Ovary (tissue), 9 donors: ENCODE results near the gene PGLYRP2. TPM values are rescaled to one million over a fixed set of nuclear protein-coding genes. Genes with fewer than 3 reads are reported as not detected.

Experiments used
- DNase-seq, 5 donors: peaks; one replicate each; pipeline ENCODE4 v3.0.0-alpha.2; 2019 to 2020
- H3K27ac ChIP-seq, 2 donors: fragments of 200-600 bp; one replicate each; pipeline versions ENCODE4 v1.5.1 to v1.8.0; 2019 to 2022
- H3K27me3 ChIP-seq: fragments of 200-600 bp; one replicate; pipeline ENCODE4 v1.8.0; 2022
- H3K36me3 ChIP-seq: fragments of 200-600 bp; sonication (generic); one replicate; pipeline ENCODE4 v1.5.1; 2019
- H3K4me1 ChIP-seq: one replicate; pipeline ENCODE4 v1.8.1; 2013; ENCODE audit warnings: mild to moderate bottlenecking, moderate library complexity; ENCODE audit not compliant: insufficient read depth
- H3K4me3 ChIP-seq: fragments of 200-600 bp; sonication (generic); one replicate; pipeline ENCODE4 v1.5.1; 2017
- H3K9me3 ChIP-seq, 2 donors: fragments of 200-600 bp in 1 of 2; sonication (generic) in 1 of 2; one replicate each; pipeline versions ENCODE4 v1.5.1 to v1.8.1; 2013 to 2019; ENCODE audit warnings: mild to moderate bottlenecking in 1 of 2, moderate library complexity in 1 of 2
- EP300 ChIP-seq: sonication (generic); formaldehyde crosslinking; IDR thresholded peaks from one replicate; pipeline ENCODE4 v1.6.1; 2017; ENCODE audit warnings: antibody characterized with exemption
- POLR2A ChIP-seq: fragments of 450-650 bp; IDR thresholded peaks from one replicate; pipeline ENCODE4 v1.6.1; 2017; ENCODE audit warnings: antibody characterized with exemption, mild to moderate bottlenecking, moderate library complexity
- WGBS, 3 donors: extraction: QIAGEN DNeasy Blood & Tissue Kit in 1 of 3; methylation state at CpG; one replicate each; pipeline versions ENCODE4 v1.1.5 to v1.1.7; 2013 to 2017; 5-methylcytosine and 5-hydroxymethylcytosine counted together
- intact Hi-C, 4 donors: fragments of 100-400 bp; cut with DNase I; formaldehyde crosslinking; loops; one replicate each; pipeline versions ENCODE4 v1.11.0 to v1.15.1; 2022 to 2023
- polyA plus RNA-seq, 2 donors: library from polyadenylated mRNA; stranded (reverse); fragments of 200-250 nt in 1 of 2; fragments of 350-450 nt in 1 of 2; fragmentation: Illumina TruSeq in 1 of 2; extraction: RNeasy Lipid Tissue Mini Kit (QIAGEN cat#74804) in 1 of 2; gene quantifications; one replicate each; pipeline ENCODE4 v1.2.3, GENCODE V29; 2013 to 2014
- total RNA-seq, 7 donors: library from RNA; depleted of rRNA in 2 of 7; stranded (reverse); fragments of >200 nt in 2 of 7; fragmentation: NEBNext Ultra II Directional in 3 of 7; extraction: Animal tissue kit (Norgen Biotek cat#: 25700) in 3 of 7; gene quantifications; one replicate each; pipeline versions ENCODE4 v1.1.0 to v1.2.4, GENCODE V29; 2016 to 2023
- TF ChIP-seq, protein P1 (sequence below), 3 donors: fragments of 450-650 bp in 2 of 3; fragments of 200-600 bp in 1 of 3; IDR thresholded peaks; one replicate each; pipeline versions ENCODE4 v1.5.1 to v1.8.0; 2016 to 2022; ENCODE audit warnings: antibody characterized with exemption in 3 of 3, mild to moderate bottlenecking in 1 of 3
- donor health status: DM: no; HTN: no; CAD: no; lungs with moderate emphysema.
- donor health status: DM: no; HTN: no; CAD: no.
- donor health status: Bipolar disorder and iron deficiency.
- donor health status: DM: yes; HTN: yes; CAD: no.
- donor health status: DM: no; HTN: no; CAD: no.
- donor health status: DM: yes; HTN: yes; CAD: no.

The PGLYRP2 gene
- total and polyA plus RNA-seq, 9 donors = 0.28 TPM; not detected in 8

DNA sequence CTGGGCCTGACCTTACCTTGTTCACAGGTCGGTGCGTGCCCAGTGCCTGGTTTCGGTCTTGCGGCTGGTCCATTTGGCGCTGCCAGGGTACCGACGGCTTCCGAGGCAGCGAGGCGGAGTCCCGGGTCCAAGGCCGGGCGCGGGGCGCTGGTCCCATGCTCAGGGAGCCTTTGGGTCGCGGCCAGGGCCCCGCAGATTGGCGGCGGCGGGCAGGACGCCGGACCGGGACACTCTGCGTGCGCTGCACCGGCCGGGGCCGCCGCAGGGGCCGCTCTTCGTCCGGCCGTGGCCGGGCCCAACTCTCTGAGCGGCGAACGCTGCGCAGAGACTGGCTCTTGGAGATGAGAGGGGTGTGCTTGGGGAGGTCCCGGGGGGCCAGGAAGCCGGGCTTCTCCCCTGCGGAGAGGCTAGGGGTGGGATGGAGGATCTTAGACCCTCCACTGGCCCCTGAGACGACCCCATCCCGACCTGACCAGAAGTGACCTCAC is 26.2 kb downstream of the PGLYRP2 start:
- 2 to 9% (median 6%) methylated on average over 16 to 44 of the region's 44 CpGs for WGBS, 3 donors
- H3K27ac ChIP-seq = peak overlapping the region in 1 of 2 donors; percentile 22
- no peaks in the 10 kb centered on the region for H3K36me3 ChIP-seq
- H3K9me3 ChIP-seq = no peaks in the 10 kb centered on the region
- peak in 2 of 5 donors; percentile 62 to 67 for DNase-seq
- TF ChIP-seq, protein P1, sequence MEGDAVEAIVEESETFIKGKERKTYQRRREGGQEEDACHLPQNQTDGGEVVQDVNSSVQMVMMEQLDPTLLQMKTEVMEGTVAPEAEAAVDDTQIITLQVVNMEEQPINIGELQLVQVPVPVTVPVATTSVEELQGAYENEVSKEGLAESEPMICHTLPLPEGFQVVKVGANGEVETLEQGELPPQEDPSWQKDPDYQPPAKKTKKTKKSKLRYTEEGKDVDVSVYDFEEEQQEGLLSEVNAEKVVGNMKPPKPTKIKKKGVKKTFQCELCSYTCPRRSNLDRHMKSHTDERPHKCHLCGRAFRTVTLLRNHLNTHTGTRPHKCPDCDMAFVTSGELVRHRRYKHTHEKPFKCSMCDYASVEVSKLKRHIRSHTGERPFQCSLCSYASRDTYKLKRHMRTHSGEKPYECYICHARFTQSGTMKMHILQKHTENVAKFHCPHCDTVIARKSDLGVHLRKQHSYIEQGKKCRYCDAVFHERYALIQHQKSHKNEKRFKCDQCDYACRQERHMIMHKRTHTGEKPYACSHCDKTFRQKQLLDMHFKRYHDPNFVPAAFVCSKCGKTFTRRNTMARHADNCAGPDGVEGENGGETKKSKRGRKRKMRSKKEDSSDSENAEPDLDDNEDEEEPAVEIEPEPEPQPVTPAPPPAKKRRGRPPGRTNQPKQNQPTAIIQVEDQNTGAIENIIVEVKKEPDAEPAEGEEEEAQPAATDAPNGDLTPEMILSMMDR (IDR thresholded peaks at IDR 0.05) = peak in 2 of 3 donors; percentile 28 to 32
- TF ChIP-seq POLR2A = no peak
- H3K4me3 ChIP-seq = peak overlapping the region; percentile 32
- no peaks in the 10 kb centered on the region for H3K27me3 ChIP-seq
- intact Hi-C loops = no loop called here
- H3K4me1 ChIP-seq = peaks cover 20% of the 10 kb centered on the region

DNA sequence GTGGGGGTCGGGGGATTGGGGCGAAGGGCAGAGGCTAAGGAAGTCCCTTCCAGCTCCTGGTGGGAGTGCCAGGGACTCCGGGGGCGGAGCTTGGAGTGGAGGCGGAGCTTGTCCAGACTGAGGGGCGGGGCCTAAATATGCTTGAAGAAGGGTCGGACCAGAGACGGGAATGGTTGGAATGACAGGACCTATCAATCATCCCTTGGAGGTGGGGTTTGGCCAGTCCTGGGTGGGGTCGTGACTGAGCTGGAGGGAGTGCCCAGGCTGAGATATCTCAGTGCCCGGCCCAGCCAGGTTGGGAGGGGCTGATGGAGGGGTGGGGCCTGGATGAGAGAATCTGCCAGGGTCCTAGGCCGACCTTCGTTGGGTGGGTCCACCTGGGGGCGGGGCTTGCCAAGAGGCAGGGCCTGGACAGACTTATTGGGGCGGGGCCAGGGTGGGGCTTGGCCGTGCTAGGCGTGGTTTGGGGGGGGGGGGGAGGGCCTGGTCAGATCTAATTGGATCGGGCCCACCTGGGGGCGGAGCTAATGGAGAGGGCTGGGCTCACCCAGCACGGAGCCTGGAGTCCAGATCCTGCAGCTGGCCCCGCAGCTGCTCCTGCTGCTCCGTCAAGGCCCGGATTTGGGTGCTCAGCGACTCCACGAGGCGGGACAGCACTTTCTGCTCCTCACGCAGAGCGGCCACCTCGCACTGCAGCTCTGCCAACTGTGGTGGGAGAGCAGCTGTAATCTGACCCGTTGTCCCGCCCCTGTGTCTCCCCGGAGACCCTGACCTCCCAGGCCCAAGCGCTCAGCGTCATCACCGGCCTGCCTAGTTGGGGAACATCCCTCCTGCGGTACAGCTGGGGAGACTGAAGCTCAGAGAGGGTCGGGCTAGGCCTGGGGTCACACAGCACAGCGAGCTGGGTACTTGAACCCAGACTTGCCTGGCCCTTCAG is 26.9 kb downstream of the PGLYRP2 start:
- H3K4me3 ChIP-seq = peak overlapping the region; percentile 32
- H3K4me1 ChIP-seq = peaks cover 20% of the 10 kb centered on the region
- TF ChIP-seq POLR2A (peak; percentile 61), EP300 (no peak)
- TF ChIP-seq, protein P1 (IDR thresholded peaks at IDR 0.05) = no peak
- H3K27me3 ChIP-seq = no peaks in the 10 kb centered on the region
- WGBS, 3 donors = 3 to 8% (median 4%) methylated on average over 29 to 37 of the region's 37 CpGs
- intact Hi-C loops = no loop called here
- H3K9me3 ChIP-seq = no peaks in the 10 kb centered on the region
- H3K36me3 ChIP-seq = no peaks in the 10 kb centered on the region
- peak; percentile 92 to 96 (median 94) for DNase-seq
- peak overlapping the region in 1 of 2 donors; percentile 54 for H3K27ac ChIP-seq

DNA sequence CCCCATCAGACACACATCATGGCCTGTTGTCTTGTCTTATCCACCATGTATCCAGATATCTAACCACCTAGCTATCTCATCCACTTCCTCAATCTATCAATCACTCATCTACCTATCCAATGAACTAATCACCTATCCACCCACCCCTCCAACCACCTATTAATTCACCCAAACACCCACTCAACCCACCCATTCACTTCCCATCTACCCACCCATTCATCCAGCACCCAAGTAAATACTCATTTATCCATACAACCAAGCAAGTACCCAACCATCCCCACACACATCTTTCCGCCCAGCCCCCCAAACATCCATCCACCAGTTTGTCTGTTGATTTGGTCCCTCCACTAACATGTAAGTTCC is 28.8 kb downstream of the PGLYRP2 start:
- DNase-seq = peak in 1 of 5 donors; percentile 30
- Histone ChIP-seq H3K36me3 (no peaks in the 10 kb centered on the region), H3K4me3 (no peak overlapping the region), H3K27ac (peak overlapping the region in 1 of 2 donors; percentile 33), H3K27me3 (no peaks in the 10 kb centered on the region), H3K9me3 (no peaks in the 10 kb centered on the region), H3K4me1 (peaks cover 16% of the 10 kb centered on the region)
- 77 to 86% (median 78%) methylated on average over 1 of the region's 1 CpG for WGBS, 3 donors
- TF ChIP-seq, protein P1 (IDR thresholded peaks at IDR 0.05) = no peak
- no peak for TF ChIP-seq POLR2A
- TF ChIP-seq EP300 = no peak
- intact Hi-C loops = no loop called here

DNA sequence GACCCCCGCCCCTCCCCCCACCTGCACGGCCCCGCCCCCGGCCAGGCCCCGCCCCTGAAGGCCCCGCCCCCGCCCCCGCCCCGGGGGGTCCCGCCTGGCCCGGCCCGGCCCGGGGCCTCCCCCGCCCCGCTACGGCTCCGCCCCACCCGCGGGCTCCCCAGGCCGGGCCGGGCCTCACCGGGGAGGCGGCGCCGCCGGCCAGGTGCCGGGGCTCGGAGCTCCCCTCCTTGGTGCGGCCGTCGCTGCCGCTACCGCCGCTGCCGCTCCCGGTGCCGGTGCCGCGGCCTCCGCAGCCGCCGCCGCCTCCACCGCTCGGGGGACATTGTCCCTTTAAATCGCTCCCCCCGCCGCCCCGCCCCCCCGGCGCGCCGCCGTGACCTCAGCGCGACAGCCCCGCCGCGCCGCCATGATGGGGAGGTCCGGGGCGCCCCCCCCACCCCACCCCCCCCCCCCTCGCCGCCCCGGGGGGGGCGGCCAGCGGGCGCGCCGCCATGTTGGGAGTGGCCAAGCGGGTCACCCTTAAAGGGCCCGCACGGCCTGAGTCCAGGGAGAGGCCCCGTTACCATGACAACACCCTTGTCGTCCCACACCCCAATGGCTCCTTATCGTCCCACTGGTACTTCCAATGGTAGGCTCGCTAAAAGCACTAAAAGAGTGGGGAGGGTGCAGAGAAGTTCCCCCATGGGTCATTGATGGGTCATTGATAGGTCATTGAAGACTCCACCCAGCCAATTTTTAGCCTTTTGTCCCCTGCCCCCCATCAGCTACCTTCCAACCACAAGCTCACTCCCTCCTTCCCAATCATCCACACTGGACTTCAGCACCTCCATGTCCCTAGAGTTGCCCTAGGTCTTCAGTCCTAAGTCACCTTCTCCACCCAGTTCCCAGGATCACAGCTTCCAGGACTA is 29.4 kb downstream of the PGLYRP2 start, which contains the start of gene WIZ:
Gene WIZ (minus strand): TSS at position 337 of the 908 bp plus-strand sequence. CDS start 1,649 bp downstream, outside the sequence.
- peak within 1 kb of the TSS; percentile 90 for H3K4me3 ChIP-seq
- WGBS, 3 donors = 1 to 3% (median 1%) methylated on average over 10 to 69 of the region's 77 CpGs
- H3K27ac ChIP-seq = peak within 1 kb of the TSS; percentile 33 to 93
- intact Hi-C loops = no loop called here
- no peak for TF ChIP-seq POLR2A
- TF ChIP-seq, protein P1 (IDR thresholded peaks at IDR 0.05) = no peak
- no peak for TF ChIP-seq EP300
- no peaks in the 10 kb centered on the region for H3K36me3 ChIP-seq
- peak; percentile 81 to 92 (median 91) for DNase-seq
- peaks cover 16% of the 10 kb centered on the region for H3K4me1 ChIP-seq
- H3K27me3 ChIP-seq = no peaks in the 10 kb centered on the region
- H3K9me3 ChIP-seq = no peaks in the 10 kb centered on the region
